Tibial nerve (tissue), 3 donors: Measurements from ENCODE around the gene GPR152.

Source experiments
- CTCF ChIP-seq, 5 experiments: fragments of 200-600 bp in 3 of 5; fragments of 450-650 bp in 2 of 5; sonication (generic) in 3 of 5; IDR thresholded peaks; one replicate each; pipeline ENCODE4 v1.5.1; 2016 to 2019; ENCODE audit warnings: antibody characterized with exemption in 5 of 5, mild to moderate bottlenecking in 3 of 5, moderate library complexity in 2 of 5
- POLR2A ChIP-seq, 2 donors: fragments of 450-650 bp; IDR thresholded peaks; one replicate each; pipeline ENCODE4 v1.6.1; 2017; ENCODE audit warnings: antibody characterized with exemption in 2 of 2, mild to moderate bottlenecking in 2 of 2, moderate library complexity in 2 of 2

GRCh38 chr11:67489885-67490726 is 37.6 kb upstream of the GPR152 start:
- TF ChIP-seq POLR2A (IDR thresholded peaks at IDR 0.05) = no peak
- no peak for TF ChIP-seq CTCF (IDR thresholded peaks at IDR 0.05)
